Measurements from ENCODE around the gene EFNA3.

- TF ChIP-seq CTCF (conservative IDR thresholded peaks at IDR 0.05; ENCODE audit: low read depth in 2 of 2), result no peak
- TF ChIP-seq EZH2phosphoT487 (IDR thresholded peaks at IDR 0.05; ENCODE audit: unreplicated experiment), result no peak
- no peak for TF ChIP-seq REST (IDR thresholded peaks at IDR 0.05; ENCODE audit: unreplicated experiment)
These were observed 28.7 kb upstream of the EFNA3 start for GRCh38 chr1:155049651-155050559.
